ENCODE results near the gene ITGA11.

Gene ITGA11

DNA sequence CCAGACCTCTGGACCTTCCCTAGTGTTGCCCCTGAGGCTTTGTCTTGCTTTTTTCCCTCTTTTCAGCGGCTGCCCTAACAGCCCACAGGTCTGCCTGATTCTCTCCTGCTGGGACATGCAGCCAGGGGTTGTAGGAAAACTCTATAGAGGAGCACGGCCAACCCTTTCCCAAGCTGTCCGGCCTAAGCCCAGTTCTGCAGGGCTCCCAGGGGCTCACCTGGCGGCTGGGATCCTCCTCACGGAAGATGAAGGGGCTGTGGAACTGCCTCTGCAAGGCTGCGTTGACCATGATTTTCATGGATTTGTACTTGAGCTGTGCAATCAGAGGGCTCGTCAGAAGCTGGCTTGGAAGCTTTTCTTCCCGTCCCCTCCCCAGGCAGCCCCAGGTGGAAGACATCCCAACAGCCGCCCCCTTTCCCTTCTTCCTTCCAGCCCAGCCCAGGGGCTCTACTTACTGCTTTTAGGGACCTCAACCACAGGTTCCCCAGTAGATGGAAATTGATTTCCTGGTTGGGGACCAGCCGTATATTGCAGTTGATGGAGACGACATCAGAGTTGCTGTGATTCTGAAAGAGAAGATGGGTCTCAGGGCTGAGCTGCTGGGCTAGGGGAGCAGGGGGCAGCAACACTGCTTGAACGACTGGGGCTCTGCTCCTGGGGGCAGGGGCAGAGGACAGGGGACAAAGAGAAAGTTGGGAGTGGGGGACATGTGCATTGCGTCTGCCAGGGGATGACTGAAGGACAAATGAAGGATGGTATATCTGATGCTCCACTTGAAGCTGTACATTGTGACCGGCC, 124.6 kb downstream of the ITGA11 start:
- DNase-seq, result no peak

- no peak for DNase-seq
Measured at GRCh38 chr15:68305420-68305871, 126.5 kb downstream of the ITGA11 start.

DNA sequence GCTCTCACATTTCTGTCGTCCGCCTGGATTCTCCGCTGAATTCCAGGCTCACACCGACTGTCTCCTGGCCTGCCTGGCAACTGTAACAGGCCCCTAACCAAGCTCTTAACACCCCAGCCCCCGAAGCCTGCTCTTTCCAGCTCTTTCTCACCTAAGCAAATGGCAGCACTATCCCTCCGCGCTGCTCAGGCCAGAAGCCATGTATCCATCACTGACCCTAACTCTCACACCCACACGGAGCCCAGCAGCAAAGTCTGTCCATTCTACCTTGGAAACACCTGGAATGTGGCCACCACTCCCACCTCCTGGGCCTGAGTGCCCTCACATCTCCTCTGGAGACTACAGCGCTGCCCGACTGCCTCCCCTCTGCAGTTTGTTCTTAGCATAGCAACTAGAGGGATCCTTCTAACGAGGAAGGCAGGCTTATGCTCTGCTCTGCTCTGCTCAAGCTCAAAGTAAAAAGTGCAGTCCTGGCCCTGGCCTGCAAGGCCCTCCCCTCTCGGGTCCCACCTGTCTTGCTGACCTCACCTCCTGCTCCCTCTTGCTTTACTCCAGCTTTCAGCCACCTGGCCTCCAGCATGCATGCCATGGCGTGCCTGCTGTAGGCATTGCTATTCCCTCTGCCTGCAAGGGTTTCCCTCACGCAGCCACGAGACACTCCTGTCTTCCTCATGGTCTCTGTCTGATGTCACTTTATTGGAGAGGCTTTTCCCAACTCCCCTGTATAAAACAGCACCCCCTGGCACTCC, 127.2 kb downstream of the ITGA11 start:
- DNase-seq, result no peak

DNA sequence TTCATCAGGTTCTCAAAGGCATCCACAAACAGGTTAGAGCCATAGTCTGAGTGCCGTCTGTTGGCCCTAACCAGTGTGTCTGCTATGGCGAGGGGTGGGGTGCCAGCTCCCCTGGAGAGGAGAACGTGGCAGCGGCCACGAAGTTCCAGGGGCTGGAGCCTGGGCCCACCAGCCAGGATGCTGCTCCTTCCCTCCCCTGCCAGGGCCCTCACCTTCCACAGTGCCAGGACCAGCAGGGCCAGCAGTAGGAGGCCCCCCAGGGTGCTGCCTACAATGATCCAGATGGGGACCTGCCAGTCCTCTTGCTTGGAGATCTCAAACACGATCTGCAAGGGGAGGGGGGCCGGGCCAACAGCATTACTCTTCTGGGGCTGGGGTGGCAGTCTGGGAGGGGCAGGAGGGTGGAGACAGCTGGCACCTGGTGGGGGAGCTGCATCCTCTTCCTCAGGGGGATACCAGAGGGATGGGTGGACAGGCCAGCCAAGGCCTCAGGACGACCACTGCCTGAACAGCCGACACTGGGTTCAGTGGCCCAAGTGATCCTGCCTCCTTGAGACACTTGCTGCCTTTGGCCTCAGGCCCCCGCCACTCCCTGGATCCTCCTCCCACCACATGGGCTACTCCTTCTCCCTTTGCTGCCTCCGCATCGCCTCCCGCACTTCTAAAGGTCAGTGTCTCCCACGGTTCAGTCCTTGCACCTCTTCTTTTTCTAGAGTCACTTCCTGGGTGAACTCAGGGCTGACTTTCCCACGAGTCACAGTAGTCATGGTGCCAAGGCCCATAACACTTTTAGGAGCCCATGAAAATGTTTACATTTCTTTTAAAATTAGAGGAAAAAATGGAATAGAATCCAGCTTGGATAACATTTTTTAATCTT, 128.2 kb downstream of the ITGA11 start:
- no peak for DNase-seq

DNA sequence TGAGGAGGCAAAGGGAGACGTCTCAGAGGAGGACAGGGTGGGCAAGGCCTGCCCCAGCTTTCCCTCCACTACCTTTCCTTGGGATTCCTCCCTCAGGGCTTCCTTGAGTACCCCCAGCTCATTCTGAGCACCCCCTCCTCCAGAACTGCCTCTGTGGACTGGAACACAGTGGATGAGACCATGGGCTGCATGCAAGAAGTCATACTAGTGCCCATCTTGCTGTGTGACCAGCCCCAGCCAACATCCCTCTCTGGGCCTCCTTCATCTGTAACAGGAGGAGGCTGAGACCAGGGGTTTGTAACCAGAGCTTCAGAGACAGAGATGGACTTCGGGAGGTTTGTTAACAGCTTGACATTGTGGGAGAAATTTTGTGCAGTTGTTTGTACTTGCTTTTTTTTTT, 128.8 kb downstream of the ITGA11 start:
- DNase-seq, result no peak

DNA sequence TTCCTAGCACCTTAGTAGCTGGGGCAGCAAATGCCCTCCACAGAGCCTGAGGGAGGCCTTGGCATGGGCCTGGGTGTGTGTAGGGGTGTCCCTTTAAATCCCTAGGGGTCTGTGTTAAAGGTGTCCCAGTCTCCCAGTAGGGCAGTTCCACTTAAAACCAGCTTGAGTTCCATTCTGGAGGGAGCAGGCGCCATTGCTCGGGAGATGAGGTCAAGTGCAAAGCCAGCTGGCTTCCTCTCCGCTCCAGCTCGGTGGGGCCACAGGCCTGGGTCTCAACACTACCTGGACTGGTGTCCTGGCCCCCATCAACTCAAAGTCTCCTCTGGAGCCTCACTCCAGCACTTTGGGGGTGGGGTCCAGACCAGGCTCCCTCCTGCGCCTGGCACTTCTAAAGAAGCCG, 129.2 kb downstream of the ITGA11 start:
- DNase-seq, result no peak

GRCh38 chr15:68301301-68301700, 130.7 kb downstream of the ITGA11 start:
- no peak for DNase-seq

DNA sequence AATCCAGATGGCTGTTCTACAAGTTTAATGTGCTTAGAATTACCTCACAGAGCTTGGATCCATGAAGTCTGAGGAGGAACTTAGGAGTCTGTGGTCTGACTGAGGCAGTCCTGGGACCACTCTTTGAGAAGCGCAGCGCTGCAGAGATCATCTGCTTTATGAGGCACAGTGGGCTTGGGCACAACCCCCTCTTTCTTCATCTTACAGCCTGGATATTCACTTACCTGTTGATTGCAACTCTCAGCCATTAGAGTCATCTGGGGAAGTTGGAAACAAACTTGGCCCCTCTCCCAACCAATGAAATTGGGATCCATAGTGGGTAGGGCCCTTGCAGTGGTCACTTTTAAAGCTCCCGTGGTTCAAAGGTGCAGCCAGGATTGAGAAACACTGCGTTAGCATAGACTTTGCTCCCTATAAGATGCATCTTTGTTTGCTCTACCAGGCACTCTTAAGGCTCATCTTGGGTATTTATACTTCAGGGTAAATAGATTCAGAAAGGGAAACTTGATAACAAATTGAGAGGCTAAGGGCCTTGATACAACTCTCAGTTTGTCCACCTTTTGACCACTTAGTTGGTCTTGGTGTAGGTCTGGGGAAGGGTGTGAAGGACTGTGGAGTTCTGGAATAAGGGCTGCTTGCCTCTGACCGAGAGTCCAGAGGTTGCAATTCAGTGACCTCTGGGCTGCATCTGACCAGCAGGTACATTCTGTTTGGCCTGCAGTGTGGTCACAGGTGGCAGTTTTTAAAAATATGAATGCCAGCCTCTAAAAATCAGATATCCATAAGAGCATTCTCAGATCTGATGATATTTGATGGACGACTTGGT, 131.6 kb downstream of the ITGA11 start:
- no peak for DNase-seq

GRCh38 chr15:68299436-68299835, 132.5 kb downstream of the ITGA11 start:
- no peak for DNase-seq

GRCh38 chr15:68298882-68299381, 133.0 kb downstream of the ITGA11 start:
- DNase-seq, result peak; percentile 61

DNA sequence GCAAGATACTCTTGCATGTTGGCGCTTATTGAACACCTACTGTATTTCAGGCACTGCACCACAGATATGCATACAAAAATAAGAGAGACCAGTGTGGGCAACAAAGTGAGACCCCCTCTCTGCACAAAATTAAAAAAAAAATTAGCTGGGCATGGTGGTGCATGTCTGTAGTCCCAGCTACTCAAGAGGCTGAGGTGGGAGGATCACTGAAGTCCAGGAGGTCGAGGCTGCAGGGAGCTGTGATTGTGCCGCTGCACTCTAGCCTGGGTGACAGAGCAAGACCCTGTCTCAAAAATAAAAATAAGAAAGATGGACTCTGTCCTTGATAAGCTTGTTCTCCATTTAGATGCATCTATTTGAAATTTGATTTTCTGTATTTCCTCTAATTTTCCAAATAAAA, 133.6 kb downstream of the ITGA11 start:
- no peak for DNase-seq

- DNase-seq, result no peak
Measured at GRCh38 chr15:68295014-68295805, 136.8 kb downstream of the ITGA11 start.

- no peak for DNase-seq
Measured at GRCh38 chr15:68292967-68293366, 139.0 kb downstream of the ITGA11 start.

DNA sequence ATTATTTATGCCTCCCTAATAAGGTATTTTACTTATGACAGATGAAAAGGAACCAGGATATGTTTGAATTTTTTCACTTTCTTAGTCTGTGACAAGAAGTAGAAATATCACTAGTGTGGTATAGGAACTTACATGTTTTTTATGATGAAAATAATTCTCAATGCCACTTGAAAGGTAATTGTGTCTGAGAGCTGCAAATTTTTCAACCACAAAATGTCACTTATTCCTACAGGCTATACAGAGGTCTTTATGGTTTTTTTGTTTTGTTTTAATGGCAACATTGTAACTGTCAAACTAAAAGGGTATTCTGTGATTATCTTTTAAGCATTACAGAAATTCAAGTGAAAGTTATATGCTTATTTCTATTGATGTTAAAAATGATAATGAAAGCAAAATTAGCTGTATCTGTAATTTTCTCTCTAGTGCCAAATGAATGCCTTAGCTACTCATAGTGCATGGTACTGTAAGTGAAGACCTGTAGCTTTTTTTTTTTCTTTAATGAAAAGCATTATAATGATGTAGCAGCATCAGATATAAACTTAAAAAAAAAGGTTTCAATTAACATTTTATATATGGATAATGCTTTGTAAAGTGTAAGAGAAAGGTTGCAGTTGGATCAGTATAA, 139.7 kb downstream of the ITGA11 start:
- DNase-seq, result no peak

GRCh38 chr15:68290715-68291114, 141.2 kb downstream of the ITGA11 start:
- DNase-seq, result no peak

- no peak for DNase-seq
Measured at GRCh38 chr15:68289621-68290352, 142.2 kb downstream of the ITGA11 start.

DNA sequence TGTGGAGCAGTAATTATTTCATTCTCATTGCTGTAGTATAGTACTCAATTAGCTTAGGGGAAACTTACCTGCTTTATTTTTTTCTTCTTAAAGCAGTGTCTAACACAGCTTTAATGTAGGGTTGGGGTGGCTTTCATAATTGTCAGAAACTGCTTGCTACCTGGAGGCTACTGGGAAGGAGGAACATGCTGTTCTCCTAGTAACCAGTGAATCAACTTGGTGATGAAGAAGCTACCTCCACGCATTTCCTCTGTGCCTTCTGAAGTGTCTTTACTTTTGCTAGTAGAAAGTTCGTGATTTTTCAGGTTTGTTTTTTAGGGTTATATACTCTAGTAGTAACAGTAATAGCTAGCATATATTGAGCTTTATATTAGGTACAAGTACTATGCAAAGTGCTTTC, 142.9 kb downstream of the ITGA11 start:
- DNase-seq, result no peak

DNA sequence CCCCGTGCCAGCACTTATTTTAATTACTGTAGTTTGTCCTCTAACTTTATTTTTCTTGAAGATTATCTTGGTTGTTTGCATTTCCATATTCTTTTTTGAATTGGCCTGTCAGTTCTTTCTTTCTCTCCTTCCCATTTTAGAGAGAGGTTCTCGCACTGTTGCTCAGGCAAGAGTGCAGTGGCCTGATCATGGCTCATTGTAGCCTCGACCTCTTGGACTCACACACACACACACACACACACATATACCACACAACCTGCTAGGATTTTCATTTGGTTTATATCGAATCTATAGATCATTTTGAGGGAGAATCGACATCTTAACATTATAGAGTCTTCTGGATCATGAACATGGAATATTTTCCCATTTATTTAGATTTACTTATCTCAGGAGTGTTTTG, 145.7 kb downstream of the ITGA11 start:
- no peak for DNase-seq

GRCh38 chr15:68285259-68285980, 146.5 kb downstream of the ITGA11 start:
- no peak for DNase-seq

Data from activated CD4-positive, alpha-beta T cell treated with anti-CD3 and anti-CD28 coated beads, Interleukin-2, Interleukin-6, amounts not matched to agents 100 ng/mL and 50 ng/mL, durations not matched to agents 16 hours and 8 hours (primary cell).